ENCODE data around the gene IGFBP5. TPM values are rescaled to one million over a fixed set of nuclear protein-coding genes. Genes with fewer than 3 reads are reported as not detected.

IGFBP5 gene
- total RNA-seq, 1 experiment from 2014 or later = 4.4 TPM

GRCh38 chr2:216665717-216666116 lies 29.6 kb downstream of the IGFBP5 start:
- DNase-seq (ENCODE audit: low spot score) = no peak

- DNase-seq (ENCODE audit: low spot score) = no peak
Observed at GRCh38 chr2:216665242-216665641, 30.1 kb downstream of the IGFBP5 start.

GRCh38 chr2:216664593-216665034 lies 30.7 kb downstream of the IGFBP5 start:
- peak; percentile 48 for DNase-seq (ENCODE audit: low spot score)

GRCh38 chr2:216663846-216664245 lies 31.5 kb downstream of the IGFBP5 start:
- no peak for DNase-seq (ENCODE audit: low spot score)

GRCh38 chr2:216663106-216663505 lies 32.2 kb downstream of the IGFBP5 start:
- no peak for DNase-seq (ENCODE audit: low spot score)

- no peak for DNase-seq (ENCODE audit: low spot score)
Observed at GRCh38 chr2:216661639-216662375, 33.5 kb downstream of the IGFBP5 start.

GRCh38 chr2:216661051-216661450 lies 34.3 kb downstream of the IGFBP5 start:
- DNase-seq (ENCODE audit: low spot score) = no peak

- DNase-seq (ENCODE audit: low spot score) = no peak
Observed at GRCh38 chr2:216660496-216660895, 34.9 kb downstream of the IGFBP5 start.

GRCh38 chr2:216659276-216659675 lies 36.1 kb downstream of the IGFBP5 start:
- DNase-seq (ENCODE audit: low spot score) = no peak

GRCh38 chr2:216658757-216659156 lies 36.6 kb downstream of the IGFBP5 start:
- no peak for DNase-seq (ENCODE audit: low spot score)

- DNase-seq (ENCODE audit: low spot score) = no peak
Observed at GRCh38 chr2:216657980-216658379, 37.4 kb downstream of the IGFBP5 start.

- no peak for DNase-seq (ENCODE audit: low spot score)
Observed at GRCh38 chr2:216657086-216657855, 38.1 kb downstream of the IGFBP5 start.

GRCh38 chr2:216654528-216655052 lies 40.8 kb downstream of the IGFBP5 start:
- DNase-seq (ENCODE audit: low spot score) = no peak

- no peak for DNase-seq (ENCODE audit: low spot score)
Observed at GRCh38 chr2:216653931-216654365, 41.4 kb downstream of the IGFBP5 start.

- no peak for DNase-seq (ENCODE audit: low spot score)
Observed at GRCh38 chr2:216653093-216653799, 42.1 kb downstream of the IGFBP5 start.

- no peak for DNase-seq (ENCODE audit: low spot score)
Observed at GRCh38 chr2:216652566-216652965, 42.8 kb downstream of the IGFBP5 start.

GRCh38 chr2:216651351-216651881 lies 43.9 kb downstream of the IGFBP5 start:
- no peak for DNase-seq (ENCODE audit: low spot score)

GRCh38 chr2:216650626-216651257 lies 44.6 kb downstream of the IGFBP5 start:
- no peak for DNase-seq (ENCODE audit: low spot score)

GRCh38 chr2:216649574-216649973 lies 45.8 kb downstream of the IGFBP5 start:
- DNase-seq (ENCODE audit: low spot score) = no peak

- peak; percentile 67 for DNase-seq (ENCODE audit: low spot score)
Observed at GRCh38 chr2:216648105-216648504, 47.2 kb downstream of the IGFBP5 start.

GRCh38 chr2:216646116-216646515 lies 49.2 kb downstream of the IGFBP5 start:
- no peak for DNase-seq (ENCODE audit: low spot score)

- no peak for DNase-seq (ENCODE audit: low spot score)
Observed at GRCh38 chr2:216645636-216645950, 49.8 kb downstream of the IGFBP5 start.
